Trophoblast cell (in vitro differentiated cells and primary cell): Measurements from ENCODE around the gene TMEFF2.

Source experiments
- DNase-seq, 2 donors: peaks; one replicate each; pipeline ENCODE4 v3.0.0-alpha.2; 2016
- H2AFZ ChIP-seq: 2 replicates; pipeline ENCODE4 v1.6.1; 2013; ENCODE audit warnings: low read length, moderate library complexity, mild to moderate bottlenecking; ENCODE audit not compliant: insufficient read depth, poor library complexity
- H2AK5ac ChIP-seq: 2 replicates; pipeline ENCODE4 v1.6.1; 2013; ENCODE audit warnings: mild to moderate bottlenecking, low read length
- H2BK120ac ChIP-seq: 2 replicates; pipeline ENCODE4 v1.6.1; 2013; ENCODE audit warnings: low read length, mild to moderate bottlenecking, moderate library complexity; ENCODE audit not compliant: insufficient read depth, poor library complexity
- H2BK12ac ChIP-seq: 2 replicates; pipeline ENCODE4 v1.6.1; 2013; ENCODE audit warnings: mild to moderate bottlenecking, low read length, moderate library complexity
- H2BK5ac ChIP-seq: 2 replicates; pipeline ENCODE4 v1.6.1; 2013; ENCODE audit warnings: low read length, low read depth, moderate library complexity, mild to moderate bottlenecking; ENCODE audit not compliant: poor library complexity
- H3K14ac ChIP-seq: 2 replicates; pipeline ENCODE4 v1.6.1; 2013; ENCODE audit warnings: mild to moderate bottlenecking, low read length
- H3K18ac ChIP-seq: 2 replicates; pipeline ENCODE4 v1.6.1; 2013; ENCODE audit warnings: mild to moderate bottlenecking, low read length
- H3K23ac ChIP-seq: 2 replicates; pipeline ENCODE4 v1.6.1; 2013; ENCODE audit warnings: low read length
- H3K27ac ChIP-seq: 2 replicates; pipeline ENCODE4 v1.5.1; 2013; ENCODE audit warnings: low read depth, mild to moderate bottlenecking, inconsistent platforms, low read length, moderate library complexity
- H3K27me3 ChIP-seq: 2 replicates; pipeline ENCODE4 v1.6.1; 2013; ENCODE audit warnings: inconsistent platforms, mild to moderate bottlenecking, low read length, moderate library complexity; ENCODE audit not compliant: insufficient read depth
- H3K36me3 ChIP-seq, 2 experiments: 1 replicate in 1 of 2; 2 replicates in 1 of 2; pipeline ENCODE4 v1.6.1; 2013; ENCODE audit warnings: low read length in 2 of 2, mild to moderate bottlenecking in 2 of 2, moderate library complexity in 1 of 2; ENCODE audit not compliant: insufficient read depth in 2 of 2, control insufficient read depth in 1 of 2
- H3K4ac ChIP-seq: 2 replicates; pipeline ENCODE4 v1.6.1; 2013; ENCODE audit warnings: low read depth, mild to moderate bottlenecking, low read length, moderate library complexity
- H3K4me1 ChIP-seq, 2 experiments: 1 replicate in 1 of 2; 2 replicates in 1 of 2; pipeline ENCODE4 v1.6.1; 2013; ENCODE audit warnings: low read length in 2 of 2, mild to moderate bottlenecking in 2 of 2, moderate library complexity in 1 of 2; ENCODE audit not compliant: insufficient read depth in 2 of 2, control insufficient read depth in 1 of 2
- H3K4me2 ChIP-seq: 2 replicates; pipeline ENCODE4 v1.6.1; 2013; ENCODE audit warnings: inconsistent platforms, mild to moderate bottlenecking, low read length, moderate library complexity
- H3K4me3 ChIP-seq: 2 replicates; pipeline ENCODE4 v1.5.1; 2013; ENCODE audit warnings: mild to moderate bottlenecking, low read depth, low read length, inconsistent platforms
- H3K79me1 ChIP-seq: one replicate; pipeline ENCODE4 v1.6.1; 2013; ENCODE audit warnings: low read length
- H3K79me2 ChIP-seq: 2 replicates; pipeline ENCODE4 v1.6.1; 2013; ENCODE audit warnings: low read length, mild to moderate bottlenecking; ENCODE audit not compliant: control insufficient read depth, insufficient read depth, poor library complexity
- H3K9ac ChIP-seq: 2 replicates; pipeline ENCODE4 v1.6.1; 2013; ENCODE audit warnings: mild to moderate bottlenecking, low read length
- H3K9me3 ChIP-seq: 2 replicates; pipeline ENCODE4 v1.6.1; 2013; ENCODE audit warnings: low read depth, mild to moderate bottlenecking, control low read depth, inconsistent platforms, low read length; ENCODE audit not compliant: insufficient read depth
- H4K12ac ChIP-seq: 2 replicates; pipeline ENCODE4 v1.6.1; 2013; ENCODE audit warnings: low read depth, mild to moderate bottlenecking, low read length, moderate library complexity
- H4K8ac ChIP-seq: 2 replicates; pipeline ENCODE4 v1.6.1; 2013; ENCODE audit warnings: low read depth, mild to moderate bottlenecking, low read length, moderate library complexity
- H4K91ac ChIP-seq: one replicate; pipeline ENCODE4 v1.6.1; 2013; ENCODE audit warnings: low read depth, mild to moderate bottlenecking, low read length, moderate library complexity
- WGBS: extraction: QIAGEN DNeasy Blood & Tissue Kit; methylation state at CpG from one replicate; pipeline ENCODE4 v1.1.7; 2013; ENCODE audit warnings: missing lambda C conversion rate; ENCODE audit not compliant: insufficient read length, insufficient coverage; ENCODE audit errors: extremely low coverage; 5-methylcytosine and 5-hydroxymethylcytosine counted together

Gene TMEFF2

DNA sequence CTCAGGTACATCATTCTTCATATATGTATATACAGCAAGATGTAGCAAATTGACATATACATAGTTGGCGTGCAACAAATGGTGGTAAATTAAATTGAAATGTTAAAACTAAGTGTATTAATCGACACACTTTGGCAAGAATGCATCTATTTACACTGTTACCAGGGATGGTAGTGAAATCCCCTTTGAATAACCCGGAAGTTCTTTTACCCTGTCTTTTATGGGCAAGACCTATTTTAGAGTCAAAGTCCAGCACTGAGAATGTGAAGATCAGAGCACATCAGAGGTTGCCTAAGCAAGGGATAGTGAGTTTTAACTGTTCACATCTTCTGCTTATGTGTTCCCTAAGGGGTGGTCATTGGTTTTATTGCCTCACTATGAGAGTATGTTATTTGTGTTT, 7.6 kb upstream of the TMEFF2 start:
- Histone ChIP-seq H3K9ac (no peak overlapping the region), H2BK5ac (no peak overlapping the region), H4K8ac (no peak overlapping the region), H3K79me2 (no peaks in the 10 kb centered on the region), H2BK12ac (no peak overlapping the region), H3K9me3 (no peaks in the 10 kb centered on the region), H3K4me2 (no peak overlapping the region), H3K79me1 (no peaks in the 10 kb centered on the region), H3K14ac (no peak overlapping the region), H3K23ac (no peak overlapping the region), H4K12ac (no peak overlapping the region), H2AK5ac (no peak overlapping the region), H3K4me1 (no peaks in the 10 kb centered on the region), H3K4me3 (no peak overlapping the region), H3K27me3 (no peaks in the 10 kb centered on the region), H3K18ac (no peak overlapping the region), H3K27ac (no peak overlapping the region), H3K36me3 (no peaks in the 10 kb centered on the region), H4K91ac (no peak overlapping the region), H3K4ac (no peak overlapping the region), H2AFZ (no peak overlapping the region), H2BK120ac (no peak overlapping the region)
- DNase-seq, result no peak
- WGBS, result no CpG with 5 or more reads among the region's 3 CpGs

- no peak overlapping the region for H3K23ac ChIP-seq
- no peaks in the 10 kb centered on the region for H3K79me1 ChIP-seq
- no peaks in the 10 kb centered on the region for H3K36me3 ChIP-seq
- H2BK5ac ChIP-seq, result no peak overlapping the region
- no peaks in the 10 kb centered on the region for H3K4me1 ChIP-seq
- no peak overlapping the region for H3K14ac ChIP-seq
- no peak overlapping the region for H2AK5ac ChIP-seq
- no peak overlapping the region for H3K18ac ChIP-seq
- no peak overlapping the region for H2AFZ ChIP-seq
- no peak overlapping the region for H3K4ac ChIP-seq
- no peak overlapping the region for H3K9ac ChIP-seq
- no peak overlapping the region for H3K4me2 ChIP-seq
- H3K9me3 ChIP-seq, result no peaks in the 10 kb centered on the region
- H4K8ac ChIP-seq, result no peak overlapping the region
- no peak overlapping the region for H4K91ac ChIP-seq
- no peak overlapping the region for H4K12ac ChIP-seq
- H3K27ac ChIP-seq, result no peak overlapping the region
- H3K27me3 ChIP-seq, result peaks cover 6% of the 10 kb centered on the region
- no peak for DNase-seq
- no peak overlapping the region for H2BK120ac ChIP-seq
- no CpG with 5 or more reads among the region's 1 CpG for WGBS
- H3K79me2 ChIP-seq, result no peaks in the 10 kb centered on the region
- H2BK12ac ChIP-seq, result no peak overlapping the region
- H3K4me3 ChIP-seq, result no peak overlapping the region
Observed at GRCh38 chr2:192201116-192201515, 6.4 kb upstream of the TMEFF2 start.

- Histone ChIP-seq H4K12ac (no peak overlapping the region), H3K4ac (no peak overlapping the region), H2AFZ (no peak overlapping the region), H2BK120ac (no peak overlapping the region), H3K18ac (no peak overlapping the region), H3K23ac (no peak overlapping the region), H3K79me1 (no peaks in the 10 kb centered on the region), H2BK5ac (no peak overlapping the region), H4K91ac (no peak overlapping the region), H3K4me1 (peaks cover 12 to 13% of the 10 kb centered on the region in 2 experiments), H2AK5ac (no peak overlapping the region), H2BK12ac (no peak overlapping the region), H3K27ac (no peak overlapping the region), H3K4me2 (no peak overlapping the region), H3K14ac (no peak overlapping the region), H3K9me3 (no peaks in the 10 kb centered on the region), H3K36me3 (no peaks in the 10 kb centered on the region), H3K27me3 (peaks cover 36% of the 10 kb centered on the region), H3K4me3 (no peak overlapping the region), H3K79me2 (no peaks in the 10 kb centered on the region), H4K8ac (no peak overlapping the region), H3K9ac (no peak overlapping the region)
- no peak for DNase-seq
- WGBS, result no CpG with 5 or more reads among the region's 1 CpG
Observed at GRCh38 chr2:192197357-192197756, 2.6 kb upstream of the TMEFF2 start.

DNA sequence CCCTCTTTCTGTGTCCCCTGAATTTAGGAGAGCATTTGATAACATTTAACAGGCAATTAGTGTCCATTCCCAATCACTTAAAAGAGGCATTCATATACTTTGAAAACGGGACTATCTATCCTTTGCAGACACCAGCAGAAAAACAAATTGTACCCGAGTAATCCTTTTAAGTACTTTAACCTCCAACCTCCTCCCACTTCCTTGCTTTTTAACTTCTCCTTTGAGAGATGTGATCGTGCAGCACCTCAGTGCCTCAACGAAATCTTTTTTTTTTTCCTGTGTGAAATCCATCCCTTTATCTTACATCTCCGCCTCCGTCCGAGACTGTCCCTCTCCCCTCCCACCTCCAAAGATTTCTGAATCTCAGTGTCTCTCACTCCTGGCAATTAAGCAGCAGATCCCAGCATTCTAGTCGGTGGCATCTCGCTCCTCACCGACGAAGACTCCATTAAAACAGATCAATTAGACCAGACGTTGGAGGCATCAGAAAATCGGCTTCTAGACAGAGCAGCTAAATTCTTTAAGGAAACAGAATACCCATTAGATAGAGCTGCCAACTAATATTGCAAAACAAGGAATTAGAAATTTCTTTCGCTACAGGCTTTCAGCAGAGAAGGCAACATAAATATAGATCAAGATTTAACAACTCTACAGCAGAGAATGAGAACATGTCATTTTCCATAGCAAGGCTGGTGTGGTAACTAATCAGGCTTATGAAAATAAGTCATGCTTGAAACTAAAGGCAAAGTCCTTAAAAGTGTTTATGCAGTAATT, 1.9 kb upstream of the TMEFF2 start:
- Histone ChIP-seq H2BK12ac (no peak overlapping the region), H4K91ac (no peak overlapping the region), H3K4me3 (no peak overlapping the region), H3K4me2 (peak overlapping the region; percentile 38), H2AK5ac (no peak overlapping the region), H2AFZ (no peak overlapping the region), H3K9ac (no peak overlapping the region), H3K4ac (no peak overlapping the region), H3K27me3 (peaks cover 36% of the 10 kb centered on the region), H2BK120ac (no peak overlapping the region), H3K23ac (peak overlapping the region; percentile 37), H3K79me2 (no peaks in the 10 kb centered on the region), H4K12ac (no peak overlapping the region), H3K27ac (no peak overlapping the region), H3K4me1 (peaks cover 12 to 13% of the 10 kb centered on the region in 2 experiments), H3K36me3 (no peaks in the 10 kb centered on the region), H3K18ac (no peak overlapping the region), H4K8ac (no peak overlapping the region), H3K14ac (no peak overlapping the region), H2BK5ac (no peak overlapping the region), H3K79me1 (no peaks in the 10 kb centered on the region), H3K9me3 (no peaks in the 10 kb centered on the region)
- WGBS, result no CpG with 5 or more reads among the region's 14 CpGs
- DNase-seq, result no peak
